GM20000 (cell line): ENCODE data around the gene ABCB9.

ENCODE experiments used
- DNase-seq: peaks from one replicate; pipeline ENCODE4 v3.0.0; 2012; ENCODE audit warnings: low spot score
- TF ChIP-seq, protein P1 (sequence below): IDR thresholded peaks from 2 replicates; pipeline ENCODE4 v1.5.1; 2012; ENCODE audit warnings: mild to moderate bottlenecking, control low read depth; ENCODE audit errors: extremely low read depth, missing control alignments

Gene ABCB9

DNA sequence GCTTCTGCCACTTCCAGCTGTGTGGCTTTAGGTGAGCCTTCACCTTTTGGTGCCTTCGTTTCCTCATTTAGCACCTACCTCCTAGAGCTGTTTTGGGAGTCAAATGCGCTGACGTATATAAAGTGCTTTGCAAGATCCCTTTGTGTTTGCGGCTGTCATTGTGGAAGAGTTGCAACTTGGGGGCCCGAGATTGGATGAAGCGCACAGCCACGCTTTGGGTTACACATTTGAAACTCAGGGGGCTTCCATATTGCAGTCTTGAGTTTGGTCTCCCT lies 13.6 kb upstream of the ABCB9 start:
- TF ChIP-seq, protein P1, sequence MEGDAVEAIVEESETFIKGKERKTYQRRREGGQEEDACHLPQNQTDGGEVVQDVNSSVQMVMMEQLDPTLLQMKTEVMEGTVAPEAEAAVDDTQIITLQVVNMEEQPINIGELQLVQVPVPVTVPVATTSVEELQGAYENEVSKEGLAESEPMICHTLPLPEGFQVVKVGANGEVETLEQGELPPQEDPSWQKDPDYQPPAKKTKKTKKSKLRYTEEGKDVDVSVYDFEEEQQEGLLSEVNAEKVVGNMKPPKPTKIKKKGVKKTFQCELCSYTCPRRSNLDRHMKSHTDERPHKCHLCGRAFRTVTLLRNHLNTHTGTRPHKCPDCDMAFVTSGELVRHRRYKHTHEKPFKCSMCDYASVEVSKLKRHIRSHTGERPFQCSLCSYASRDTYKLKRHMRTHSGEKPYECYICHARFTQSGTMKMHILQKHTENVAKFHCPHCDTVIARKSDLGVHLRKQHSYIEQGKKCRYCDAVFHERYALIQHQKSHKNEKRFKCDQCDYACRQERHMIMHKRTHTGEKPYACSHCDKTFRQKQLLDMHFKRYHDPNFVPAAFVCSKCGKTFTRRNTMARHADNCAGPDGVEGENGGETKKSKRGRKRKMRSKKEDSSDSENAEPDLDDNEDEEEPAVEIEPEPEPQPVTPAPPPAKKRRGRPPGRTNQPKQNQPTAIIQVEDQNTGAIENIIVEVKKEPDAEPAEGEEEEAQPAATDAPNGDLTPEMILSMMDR, result no peak
- peak; percentile 41 for DNase-seq

DNA sequence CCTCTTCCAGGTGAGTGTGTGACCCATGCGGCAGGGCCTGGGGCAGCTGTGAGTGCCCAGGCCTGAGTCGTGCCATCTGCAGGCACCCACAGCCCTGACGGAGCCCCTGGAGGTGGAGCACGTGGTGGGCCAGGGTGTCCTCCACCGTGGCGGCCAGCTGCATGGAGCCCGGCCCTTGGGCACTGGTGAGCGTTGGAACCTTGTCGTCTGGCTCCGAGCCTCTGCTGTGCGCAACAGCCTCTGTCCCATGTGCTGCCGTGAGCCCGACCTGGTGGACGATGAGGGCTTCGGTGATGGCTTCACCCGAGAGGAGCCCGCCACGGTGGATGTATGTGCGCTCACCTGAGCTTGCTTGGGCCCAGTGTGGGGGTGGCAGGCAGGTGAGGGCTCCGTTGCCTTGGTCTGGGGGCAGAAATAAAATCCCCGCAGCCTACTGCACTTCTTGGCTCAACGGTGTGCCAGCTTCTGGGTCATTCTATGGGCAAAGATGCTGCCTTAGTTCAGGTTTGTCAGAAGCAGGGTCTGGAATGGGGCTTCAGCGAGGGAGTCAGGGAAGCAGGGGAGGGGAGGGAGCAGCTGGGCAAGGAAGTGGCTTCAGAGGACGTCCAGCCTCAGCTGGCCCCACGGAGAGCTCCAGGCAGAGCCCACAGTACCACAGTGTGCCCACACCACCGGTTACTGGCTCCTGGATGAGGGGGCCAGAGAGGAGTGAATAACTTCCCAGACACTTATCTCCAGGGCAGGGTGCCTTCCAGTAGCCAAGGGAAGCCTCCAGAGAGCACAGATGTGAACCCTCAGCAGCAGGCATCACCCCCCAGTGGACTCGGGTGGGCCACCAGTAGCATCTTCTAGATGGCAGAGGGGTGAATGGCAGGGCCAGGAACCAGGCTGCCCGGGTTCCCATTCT lies 13.0 kb upstream of the ABCB9 start:
- no peak for DNase-seq
- TF ChIP-seq, protein P1, result no peak

DNA sequence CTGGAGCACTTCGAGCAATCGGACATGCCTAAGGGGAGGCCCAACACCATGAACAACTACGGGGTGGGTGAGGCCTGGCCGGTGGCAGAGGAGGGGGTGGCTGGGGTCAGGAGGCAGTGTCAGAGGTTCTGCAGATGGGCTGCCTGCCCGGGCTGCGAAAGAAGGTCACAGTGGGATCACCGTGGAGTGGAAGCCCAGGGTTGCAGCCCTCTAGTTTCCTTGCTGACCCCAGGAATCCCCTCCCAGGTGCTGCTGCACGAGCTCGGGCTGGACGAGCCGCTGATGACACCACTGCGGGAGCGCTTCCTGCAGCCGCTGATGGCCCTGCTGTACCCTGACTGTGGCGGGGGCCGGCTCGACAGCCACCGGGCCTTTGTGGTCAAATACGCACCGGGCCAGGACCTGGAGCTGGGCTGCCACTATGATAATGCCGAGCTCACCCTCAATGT lies 12.3 kb upstream of the ABCB9 start:
- TF ChIP-seq, protein P1, result no peak

DNA sequence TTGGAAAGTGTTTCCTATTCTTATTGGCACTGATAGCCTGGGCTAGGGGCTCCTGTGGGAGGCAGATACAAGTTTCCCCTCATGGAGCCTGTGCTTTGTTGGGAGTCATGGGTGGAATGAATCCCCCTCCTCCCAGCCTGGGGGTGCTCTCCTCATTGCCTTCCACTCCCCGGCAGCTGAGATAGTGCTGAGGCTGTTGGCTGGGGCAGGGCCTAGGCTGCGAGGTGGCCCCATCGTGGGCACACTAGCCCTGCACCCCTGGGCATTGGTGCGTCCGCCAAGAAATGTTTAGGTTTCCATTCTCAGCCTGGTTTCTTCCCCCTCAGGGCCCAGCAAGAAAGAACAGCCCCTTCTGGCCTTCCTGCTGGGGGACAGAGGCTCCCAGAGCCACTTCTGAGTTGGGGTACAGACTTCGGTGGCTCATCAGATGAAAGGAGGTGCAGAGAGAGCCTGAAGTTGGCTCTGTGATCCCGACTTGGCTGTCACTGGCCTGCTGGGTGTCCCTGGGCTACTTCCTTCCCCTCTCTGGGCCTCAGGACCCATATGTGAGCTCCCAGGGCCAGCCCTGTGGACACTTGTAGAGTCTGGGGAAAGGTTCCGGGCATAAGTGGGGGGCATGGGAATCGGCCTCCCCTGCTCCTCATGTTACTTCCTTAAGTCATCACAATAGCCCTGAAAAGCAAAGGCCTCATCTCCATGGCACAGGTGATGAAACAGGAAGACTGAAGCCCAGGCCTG lies 11.6 kb upstream of the ABCB9 start:
- TF ChIP-seq, protein P1, result no peak
- DNase-seq, result no peak

More for the DNA sequence above, 12.3 kb upstream of the ABCB9 start:
- DNase-seq, result no peak

DNA sequence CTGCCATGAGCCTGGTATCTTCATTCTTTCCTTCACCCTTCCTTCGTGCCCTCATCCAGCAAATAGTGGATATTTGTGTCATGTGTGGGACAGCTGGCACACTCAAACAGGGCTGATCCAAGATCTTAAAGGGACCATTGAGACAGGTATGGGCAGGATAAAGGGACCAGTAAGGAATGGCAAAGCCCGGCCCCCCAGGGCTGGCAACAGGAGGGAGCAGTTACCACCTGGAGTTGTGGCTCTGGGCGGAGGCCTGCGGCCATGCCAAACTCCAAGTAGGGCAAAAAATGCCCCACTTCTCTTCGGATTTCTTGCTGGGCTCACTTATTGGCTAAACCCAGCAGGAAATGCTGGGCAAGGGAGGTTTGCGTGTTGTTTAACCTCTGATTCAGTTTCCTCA lies 10.9 kb upstream of the ABCB9 start:
- TF ChIP-seq, protein P1, result no peak
- no peak for DNase-seq

DNA sequence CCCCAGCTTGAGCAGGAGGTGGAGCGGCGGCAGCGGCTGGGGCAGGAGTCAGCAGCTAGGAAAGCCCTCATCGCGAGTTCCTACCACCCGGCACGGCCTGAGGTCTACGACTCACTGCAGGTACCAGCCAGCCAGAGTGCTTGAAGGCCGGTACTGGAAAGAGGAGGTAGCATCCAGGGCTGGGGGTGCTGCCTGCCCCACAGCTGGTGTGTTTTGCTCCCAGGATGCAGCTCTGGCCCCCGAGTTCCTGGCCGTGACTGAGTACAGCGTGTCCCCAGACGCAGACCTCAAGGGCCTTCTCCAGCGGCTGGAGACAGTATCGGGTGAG lies 10.3 kb upstream of the ABCB9 start:
- no peak for DNase-seq
- TF ChIP-seq, protein P1, result no peak
